CD14-positive monocyte (primary cell): ENCODE data around the gene KCNC1. TPM values are rescaled to one million over a fixed set of nuclear protein-coding genes. Genes with fewer than 3 reads are reported as not detected.
A peak's percentile ranks its signal among the peaks of the same experiment; 100 is the strongest.

Source experiments
- DNase-seq, 3 donors: peaks; one replicate each; pipeline ENCODE4 v3.0.0-alpha.2; 2011 to 2022
- H2AFZ ChIP-seq: 2 replicates; pipeline ENCODE4 v1.6.0; 2012; ENCODE audit warnings: mild to moderate bottlenecking, low read depth, low read length, inconsistent platforms; ENCODE audit not compliant: insufficient read depth, poor library complexity, severe bottlenecking
- H3K27ac ChIP-seq, 2 donors: 1 replicate in 1 of 2; 2 replicates in 1 of 2; pipeline ENCODE4 v1.5.1; 2012 to 2013; ENCODE audit warnings: low read length in 2 of 2, control low read depth in 1 of 2, inconsistent platforms in 1 of 2, low read depth in 1 of 2, mild to moderate bottlenecking in 1 of 2
- H3K27me3 ChIP-seq, 2 donors: one replicate each; pipeline versions ENCODE4 v1.6.0 to v1.6.1; 2011 to 2013; ENCODE audit warnings: low read length in 2 of 2; ENCODE audit not compliant: control insufficient read depth in 2 of 2, insufficient read depth in 2 of 2
- H3K36me3 ChIP-seq, 2 donors: replicated peaks in 1 of 2; 1 replicate in 1 of 2; 2 replicates in 1 of 2; pipeline versions ENCODE4 v1.5.1 to v1.6.1; 2012 to 2013; ENCODE audit warnings: low read length in 2 of 2, control low read depth in 1 of 2, inconsistent platforms in 1 of 2, mild to moderate bottlenecking in 1 of 2; ENCODE audit not compliant: insufficient read depth in 2 of 2, control insufficient read depth in 1 of 2
- H3K4me1 ChIP-seq, 2 donors: 1 replicate in 1 of 2; 2 replicates in 1 of 2; pipeline versions ENCODE4 v1.5.1 to v1.6.1; 2012 to 2013; ENCODE audit warnings: low read length in 2 of 2, control low read depth in 1 of 2, inconsistent platforms in 1 of 2, mild to moderate bottlenecking in 1 of 2, moderate library complexity in 1 of 2; ENCODE audit not compliant: insufficient read depth in 2 of 2, control insufficient read depth in 1 of 2
- H3K4me2 ChIP-seq: replicated peaks from 2 replicates; pipeline ENCODE3; 2012; ENCODE audit warnings: low read length, moderate library complexity, mild to moderate bottlenecking; ENCODE audit not compliant: poor library complexity, severe bottlenecking; ENCODE audit errors: extremely low read depth
- H3K4me3 ChIP-seq, 3 experiments: fragments of 200-600 bp in 1 of 3; sonication (generic) in 1 of 3; replicated peaks in 1 of 3; 1 replicate in 2 of 3; 2 replicates in 1 of 3; pipeline ENCODE4 v1.5.1; 2011 to 2013; ENCODE audit warnings: low read length in 3 of 3, mild to moderate bottlenecking in 3 of 3, control low read depth in 2 of 3, low read depth in 2 of 3, inconsistent platforms in 1 of 3, moderate library complexity in 1 of 3
- H3K79me2 ChIP-seq: 2 replicates; pipeline ENCODE4 v1.6.0; 2012; ENCODE audit warnings: mild to moderate bottlenecking, control low read depth, inconsistent platforms, low read length, moderate library complexity; ENCODE audit not compliant: insufficient read depth
- H3K9ac ChIP-seq: 2 replicates; pipeline ENCODE4 v1.6.0; 2017; ENCODE audit warnings: low read length, mild to moderate bottlenecking; ENCODE audit not compliant: insufficient read depth, poor library complexity, severe bottlenecking
- H3K9me3 ChIP-seq, 2 donors: replicated peaks in 1 of 2; 1 replicate in 1 of 2; 2 replicates in 1 of 2; pipeline versions ENCODE4 v1.5.1 to v1.6.1; 2012 to 2013; ENCODE audit warnings: low read length in 2 of 2, control low read depth in 1 of 2; ENCODE audit not compliant: control insufficient read depth in 1 of 2, insufficient read depth in 1 of 2
- H4K20me1 ChIP-seq: 2 replicates; pipeline ENCODE4 v1.6.0; 2012; ENCODE audit warnings: mild to moderate bottlenecking, low read length, control low read depth, moderate library complexity; ENCODE audit not compliant: insufficient read depth
- H3K27ac Mint-ChIP-seq, 7 donors: one replicate each; pipeline ENCODE4 v1.8.0; 2020; ENCODE audit warnings: mild to moderate bottlenecking in 7 of 7, mixed read lengths in 7 of 7, moderate library complexity in 6 of 7, inconsistent platforms in 2 of 7
- H3K27me3 Mint-ChIP-seq, 3 donors: one replicate each; pipeline ENCODE4 v1.8.0; 2021 to 2022; ENCODE audit warnings: low read depth in 3 of 3, mild to moderate bottlenecking in 3 of 3, mixed read lengths in 3 of 3, moderate library complexity in 3 of 3, inconsistent platforms in 1 of 3
- H3K36me3 Mint-ChIP-seq, 2 donors: one replicate each; pipeline ENCODE4 v1.8.0; 2020; ENCODE audit warnings: mixed read lengths in 2 of 2, inconsistent platforms in 1 of 2, mild to moderate bottlenecking in 1 of 2
- H3K4me1 Mint-ChIP-seq: one replicate; pipeline ENCODE4 v1.8.0; 2020; ENCODE audit warnings: mild to moderate bottlenecking, mixed read lengths
- H3K4me3 Mint-ChIP-seq, 2 donors: one replicate each; pipeline ENCODE4 v1.8.0; 2020; ENCODE audit warnings: mild to moderate bottlenecking in 2 of 2, mixed read lengths in 2 of 2, moderate library complexity in 1 of 2
- H3K9me3 Mint-ChIP-seq, 7 donors: one replicate each; pipeline ENCODE4 v1.8.0; 2020 to 2022; ENCODE audit warnings: mixed read lengths in 7 of 7, mild to moderate bottlenecking in 6 of 7, moderate library complexity in 6 of 7, inconsistent platforms in 2 of 7
- CTCF ChIP-seq: fragments of 200-600 bp; IDR thresholded peaks from one replicate; pipeline ENCODE4 v1.8.0; 2022; ENCODE audit warnings: antibody characterized with exemption, mild to moderate bottlenecking
- WGBS: methylation state at CpG from one replicate; pipeline ENCODE4 v1.1.5; 2013; ENCODE audit warnings: missing lambda C conversion rate; ENCODE audit not compliant: insufficient coverage; 5-methylcytosine and 5-hydroxymethylcytosine counted together
- intact Hi-C, 2 donors: fragments of 100-400 bp; cut with micrococcal nuclease; formaldehyde crosslinking; loops; one replicate each; pipeline versions ENCODE4 v1.15.0 to v1.15.1; 2023
- polyA plus RNA-seq, 3 donors: library from polyadenylated mRNA; depleted of rRNA in 1 of 3; unstranded in 2 of 3; stranded (reverse) in 1 of 3; fragments of 300-500 nt in 2 of 3; fragments of >200 nt in 1 of 3; fragmentation: Illumina TruSeq in 2 of 3; gene quantifications; 1 replicate in 2 of 3; 2 replicates in 1 of 3; pipeline ENCODE4 v1.2.3, GENCODE V29; 2012 to 2021

The KCNC1 gene
- polyA plus RNA-seq, 3 donors = not detected

- no peaks in the 10 kb centered on the region for H4K20me1 ChIP-seq
- DNase-seq = no peak
- H3K4me2 ChIP-seq = no peak overlapping the region
- no peak for TF ChIP-seq CTCF
- no peaks in the 10 kb centered on the region for H3K9me3 ChIP-seq
- Mint-ChIP-seq H3K9me3 (peaks cover 0 to 5% (median 0%) of the 10 kb centered on the region in 7 donors), H3K4me1 (no peaks in the 10 kb centered on the region), H3K27me3 (peaks cover 32 to 50% (median 39%) of the 10 kb centered on the region in 3 donors), H3K27ac (no peak overlapping the region), H3K4me3 (no peak overlapping the region), H3K36me3 (no peaks in the 10 kb centered on the region)
- peaks cover 14 to 28% of the 10 kb centered on the region in 2 donors for H3K27me3 ChIP-seq
- no CpG with 5 or more reads among the region's 2 CpGs for WGBS
- H2AFZ ChIP-seq = no peak overlapping the region
- no peak overlapping the region for H3K27ac ChIP-seq
- no peaks in the 10 kb centered on the region for H3K36me3 ChIP-seq
- H3K9ac ChIP-seq = no peak overlapping the region
- intact Hi-C loops = loop anchor here (2.0 to 5.0 kb wide), 2 partner anchors 247 to 249 kb away; no protein-coding TSS in a partner anchor
- H3K79me2 ChIP-seq = no peaks in the 10 kb centered on the region
- no peaks in the 10 kb centered on the region for H3K4me1 ChIP-seq
- no peak overlapping the region for H3K4me3 ChIP-seq
Measured at GRCh38 chr11:17730137-17730536, 4.4 kb upstream of the KCNC1 start.

GRCh38 chr11:17730608-17731462 lies 3.7 kb upstream of the KCNC1 start:
- no peak overlapping the region for H3K4me3 ChIP-seq
- H4K20me1 ChIP-seq = no peaks in the 10 kb centered on the region
- peaks cover 32 to 47% (median 44%) of the 10 kb centered on the region in 3 donors for H3K27me3 Mint-ChIP-seq
- H3K9ac ChIP-seq = no peak overlapping the region
- peak; percentile 13 to 31 (median 30) for DNase-seq
- WGBS = 24% methylated on average over 6 of the region's 9 CpGs
- no peak overlapping the region for H3K27ac Mint-ChIP-seq
- intact Hi-C loops = loop anchor here (2.0 to 5.0 kb wide), 2 partner anchors 246 to 248 kb away; no protein-coding TSS in a partner anchor
- no peak overlapping the region for H3K27ac ChIP-seq
- H3K4me3 Mint-ChIP-seq = no peak overlapping the region
- H3K36me3 Mint-ChIP-seq = no peaks in the 10 kb centered on the region
- no peak overlapping the region for H3K4me2 ChIP-seq
- H3K36me3 ChIP-seq = no peaks in the 10 kb centered on the region
- peaks cover 0 to 5% (median 0%) of the 10 kb centered on the region in 7 donors for H3K9me3 Mint-ChIP-seq
- peaks cover 0 to under 1% of the 10 kb centered on the region in 2 donors for H3K9me3 ChIP-seq
- H3K4me1 Mint-ChIP-seq = no peaks in the 10 kb centered on the region
- H3K4me1 ChIP-seq = no peaks in the 10 kb centered on the region
- peaks cover 14 to 30% of the 10 kb centered on the region in 2 donors for H3K27me3 ChIP-seq
- TF ChIP-seq CTCF = peak; percentile 70
- H2AFZ ChIP-seq = no peak overlapping the region
- no peaks in the 10 kb centered on the region for H3K79me2 ChIP-seq
